ENCODE measurements around the gene RINL.
"Not testable (repeated sequence)": the region's sequence is repeated elsewhere in the genome, so short reads cannot be mapped to it uniquely, and the experiment has no call there.

Gene RINL

DNA sequence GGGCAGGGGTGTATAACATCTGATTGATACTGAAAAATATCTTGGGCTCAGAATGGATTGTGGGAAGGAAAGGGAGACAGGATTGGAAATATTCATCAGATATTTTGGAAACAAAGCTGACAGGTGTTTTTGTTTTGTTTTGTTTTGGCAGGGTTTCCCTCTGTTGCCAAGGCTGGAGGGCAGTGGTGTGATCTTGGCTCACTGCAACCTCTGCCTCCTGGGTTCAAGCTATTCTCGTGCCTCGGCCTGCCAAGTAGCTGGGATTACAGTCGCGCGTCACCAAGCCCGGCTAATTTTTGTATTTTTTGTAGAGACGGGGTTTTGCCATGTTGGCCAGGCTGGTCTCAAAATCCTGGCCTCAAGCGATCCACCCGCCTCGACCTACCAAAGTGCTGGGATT lies 4.7 kb downstream of the RINL start:
- not testable (repeated sequence) for DNase-seq

DNA sequence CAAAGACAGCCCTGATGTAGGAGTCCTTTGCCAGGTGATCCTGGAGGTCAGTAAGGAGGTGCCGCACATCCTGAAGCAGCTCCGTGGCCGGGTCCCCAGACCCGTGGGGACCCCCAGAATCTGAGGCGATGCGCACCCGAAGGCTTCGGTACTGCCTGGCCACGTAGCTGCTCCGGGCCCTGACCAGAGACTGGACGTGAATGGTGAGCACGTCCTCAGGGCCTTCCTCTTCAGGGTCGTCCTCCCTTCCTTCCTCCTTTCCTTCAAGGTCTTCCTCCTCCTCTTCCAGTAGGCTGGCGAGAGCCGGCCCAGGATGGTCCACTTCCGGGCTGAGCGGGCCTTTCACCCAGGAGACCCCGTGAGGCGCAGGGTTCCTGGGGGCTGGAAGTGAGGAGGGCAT lies 7.5 kb downstream of the RINL start:
- DNase-seq = no peak

DNA sequence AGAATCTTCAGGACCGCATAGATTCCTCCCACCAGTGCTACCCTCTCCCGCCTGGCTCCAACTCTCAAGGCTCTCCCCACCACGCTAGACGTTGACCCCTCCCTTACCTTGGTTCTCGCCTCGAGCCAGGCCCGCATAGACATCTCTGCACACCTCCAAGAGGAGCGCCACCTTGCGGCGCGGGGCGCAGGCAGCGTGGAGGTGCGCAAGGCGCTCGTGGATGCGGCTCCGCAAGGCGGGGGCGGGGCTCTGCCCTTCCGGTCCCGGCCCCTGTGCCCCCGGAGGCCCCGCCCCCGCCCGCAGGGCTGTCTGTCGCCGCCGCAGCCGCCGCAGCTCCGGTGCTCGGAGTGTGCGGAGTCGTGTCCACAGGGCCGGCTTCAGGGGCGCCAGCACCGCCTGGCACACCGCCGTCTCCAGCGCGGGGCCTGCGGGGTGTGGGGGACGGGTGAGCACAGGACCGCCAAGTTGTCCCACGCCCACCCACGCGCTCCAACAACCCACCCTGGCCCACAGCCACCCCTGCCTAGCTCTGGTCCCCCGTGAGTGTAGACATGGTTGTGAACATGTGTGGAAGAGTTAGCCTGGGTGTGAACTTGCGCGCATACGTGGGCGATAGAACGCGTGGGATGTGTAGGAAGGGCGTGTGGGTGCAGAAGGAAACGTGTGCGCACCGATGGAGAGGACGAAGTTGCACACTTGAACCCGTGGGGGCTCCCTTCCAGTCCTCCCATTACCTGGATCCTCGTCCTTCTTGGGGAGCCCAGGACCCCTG lies 8.1 kb downstream of the RINL start:
- peak; percentile 69 to 91 (median 76) for DNase-seq

DNA sequence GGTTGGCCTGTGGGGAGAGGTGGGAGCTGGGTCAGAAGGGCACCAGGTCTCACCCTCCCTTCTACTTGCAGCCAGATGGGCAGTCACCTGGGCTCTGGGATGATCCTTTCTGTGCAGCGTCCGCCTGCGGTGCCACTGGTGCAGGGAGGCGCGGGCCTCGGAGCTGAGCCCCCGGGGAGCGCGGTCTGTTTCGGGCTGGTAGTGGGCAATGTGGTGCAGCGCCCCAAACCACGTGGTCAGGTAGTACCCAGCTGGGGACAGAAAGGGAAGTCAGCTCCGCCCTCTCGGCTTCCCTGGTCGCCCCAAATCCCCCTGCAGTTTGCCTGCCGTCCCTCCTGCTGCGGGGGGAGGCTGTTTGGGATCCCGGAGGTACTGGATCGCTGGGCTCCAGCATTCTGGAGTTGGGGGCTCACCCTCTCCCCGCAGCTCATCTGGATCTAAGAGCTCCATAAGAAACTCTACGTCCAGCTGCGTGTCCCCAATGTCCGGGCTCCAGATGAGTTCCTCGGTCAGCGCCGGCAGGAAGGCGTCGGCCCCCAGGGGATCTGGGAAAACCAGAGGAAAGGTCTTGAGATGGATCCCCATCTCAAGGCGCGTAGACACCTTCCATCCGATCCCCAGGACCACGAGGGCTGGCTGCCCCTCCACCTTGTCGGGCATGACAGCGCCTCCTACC lies 8.8 kb downstream of the RINL start:
- peak; percentile 10 to 36 (median 27) for DNase-seq

DNA sequence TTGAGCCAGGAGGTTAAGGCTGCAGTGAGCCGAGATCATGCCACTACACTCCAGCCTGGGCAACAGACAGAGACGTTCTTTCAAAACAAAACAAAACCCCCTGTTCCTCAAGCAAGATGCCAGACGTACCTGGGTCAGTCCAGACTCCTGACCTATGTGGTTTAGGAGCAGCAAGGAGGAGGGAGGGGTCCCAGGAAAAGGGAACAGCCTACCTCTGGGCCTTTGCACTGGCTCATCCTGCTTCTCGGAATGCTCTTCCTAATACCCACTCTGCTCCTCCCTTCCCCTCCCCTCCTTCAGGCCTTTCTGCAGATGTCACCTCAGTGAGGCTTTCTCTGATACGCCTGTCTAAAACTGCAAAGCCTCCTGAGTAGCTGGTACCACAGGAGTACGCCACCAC lies 9.5 kb downstream of the RINL start:
- no peak for DNase-seq

DNA sequence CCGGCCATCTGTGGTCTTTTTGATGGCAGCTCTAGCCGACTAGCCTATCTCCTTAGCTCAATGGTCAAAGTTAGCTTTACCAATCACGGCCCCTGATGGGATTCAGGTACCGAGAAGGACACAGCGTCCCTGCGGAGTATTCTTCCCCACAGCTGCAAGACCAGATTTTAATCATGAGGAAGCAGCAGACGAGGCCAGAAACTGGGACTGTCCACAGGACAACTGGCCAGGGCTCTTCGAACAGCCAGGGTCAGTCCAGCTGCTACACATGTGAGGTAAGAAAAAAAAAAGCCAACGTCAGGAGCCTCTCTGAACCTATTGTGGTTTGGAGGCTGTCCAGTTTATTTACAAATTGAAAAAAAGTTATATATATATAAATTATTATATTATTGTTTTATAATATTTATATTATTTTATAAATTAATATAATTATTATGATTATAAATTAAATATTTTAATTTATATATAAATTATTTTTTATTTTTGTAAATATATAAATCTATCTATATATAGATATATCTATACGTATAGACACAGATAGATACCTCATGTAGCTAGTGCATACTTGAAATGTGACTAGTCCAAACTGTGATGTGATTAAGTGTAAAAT lies 10.8 kb downstream of the RINL start:
- no peak for DNase-seq

DNA sequence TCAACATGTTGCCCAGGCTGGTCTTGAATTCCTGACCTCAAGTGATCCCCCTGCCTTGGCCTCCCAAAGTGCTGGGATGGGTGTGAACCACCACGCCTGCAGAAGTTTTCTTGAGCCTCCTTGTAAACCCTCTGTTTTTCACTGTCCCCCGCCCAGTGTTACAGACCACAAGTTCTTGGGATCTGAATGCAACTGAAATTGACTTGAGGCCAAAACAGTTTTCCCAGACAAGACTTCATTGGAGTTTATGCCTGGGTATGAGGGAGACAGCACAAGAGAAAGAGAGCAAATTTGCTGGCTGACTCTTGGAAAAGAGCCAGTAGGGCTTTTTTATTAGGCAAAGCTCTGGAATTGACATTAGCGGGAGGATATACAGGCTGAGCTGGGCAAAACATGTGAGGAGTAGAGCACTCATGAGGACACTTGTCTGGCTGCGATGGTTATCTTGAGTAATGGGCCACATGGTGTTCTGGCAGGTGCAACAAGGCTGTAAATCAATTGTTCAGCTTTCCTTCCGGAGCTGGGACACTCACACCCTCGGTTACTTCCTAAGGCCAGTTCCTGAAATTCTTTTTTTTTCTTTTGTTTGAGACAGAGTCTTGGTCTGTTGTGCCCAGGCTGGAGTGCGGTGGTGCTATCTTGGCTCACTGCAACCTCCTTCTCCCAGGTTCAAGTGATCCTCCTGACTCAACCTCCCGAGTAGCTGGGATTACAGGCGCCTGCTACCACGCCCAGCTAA lies 15.6 kb downstream of the RINL start:
- DNase-seq = peak in 2 of 3 donors; percentile 12 to 37

DNA sequence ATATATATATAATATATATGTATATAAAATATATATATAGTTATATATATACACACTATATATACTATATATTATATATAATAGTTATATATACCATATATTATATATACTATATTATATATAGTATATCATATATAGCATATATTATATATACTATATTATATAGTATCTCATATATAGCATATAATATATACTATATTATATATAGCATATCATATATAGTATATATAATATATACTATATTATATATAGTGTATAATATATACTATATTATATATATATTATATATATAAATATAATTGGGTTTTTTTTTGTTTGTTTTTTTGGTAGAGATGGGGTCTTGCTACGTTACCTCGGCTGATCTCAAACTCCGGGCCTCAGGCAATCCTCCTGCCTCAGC lies 16.7 kb downstream of the RINL start:
- no peak for DNase-seq

DNA sequence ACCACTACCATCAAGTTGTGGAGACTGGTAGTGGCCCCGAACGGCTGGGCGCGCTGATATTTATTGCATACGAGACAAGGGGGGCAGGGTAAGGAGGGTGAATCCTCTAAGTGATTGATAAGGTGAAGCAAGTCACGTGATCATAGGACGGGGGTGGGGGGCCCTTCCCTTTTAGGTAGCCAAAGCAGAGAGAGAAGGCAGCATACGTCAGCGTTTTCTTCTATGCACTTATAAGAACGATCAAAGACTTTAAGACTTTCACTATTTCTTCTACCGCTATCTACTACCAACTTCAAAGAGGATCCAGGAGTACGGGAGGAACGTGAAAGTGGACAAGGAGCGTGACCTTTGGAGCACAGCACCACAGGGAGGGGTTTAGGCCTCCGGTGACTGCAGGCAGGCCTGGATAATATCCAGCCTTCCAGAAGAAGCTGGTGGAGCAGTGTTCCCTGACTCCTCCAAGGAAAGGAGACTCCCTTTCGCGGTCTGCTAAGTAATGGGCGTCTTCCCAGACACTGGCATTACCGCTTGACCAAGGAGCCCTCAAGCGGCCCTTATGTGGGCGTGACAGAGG lies 18.4 kb downstream of the RINL start:
- not testable (repeated sequence) for DNase-seq

DNA sequence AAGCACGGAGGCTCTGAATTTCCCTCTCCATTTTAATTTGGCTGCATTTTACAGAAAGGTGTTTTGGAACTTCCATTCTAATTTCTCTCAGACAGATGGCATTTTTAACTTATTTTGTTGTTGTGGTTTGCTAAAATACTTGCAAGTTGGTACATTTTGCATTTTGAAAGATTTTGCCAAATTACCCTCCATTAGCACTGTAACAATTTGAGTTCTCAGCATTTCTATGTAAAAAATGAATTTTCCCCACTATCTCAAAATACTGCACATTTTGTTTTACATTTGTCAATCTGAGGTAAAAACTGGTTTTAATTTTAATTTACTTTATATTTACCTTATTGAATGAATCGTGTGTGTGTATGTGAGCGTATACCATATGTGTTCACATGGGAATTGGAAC lies 21.3 kb downstream of the RINL start:
- DNase-seq = no peak

DNA sequence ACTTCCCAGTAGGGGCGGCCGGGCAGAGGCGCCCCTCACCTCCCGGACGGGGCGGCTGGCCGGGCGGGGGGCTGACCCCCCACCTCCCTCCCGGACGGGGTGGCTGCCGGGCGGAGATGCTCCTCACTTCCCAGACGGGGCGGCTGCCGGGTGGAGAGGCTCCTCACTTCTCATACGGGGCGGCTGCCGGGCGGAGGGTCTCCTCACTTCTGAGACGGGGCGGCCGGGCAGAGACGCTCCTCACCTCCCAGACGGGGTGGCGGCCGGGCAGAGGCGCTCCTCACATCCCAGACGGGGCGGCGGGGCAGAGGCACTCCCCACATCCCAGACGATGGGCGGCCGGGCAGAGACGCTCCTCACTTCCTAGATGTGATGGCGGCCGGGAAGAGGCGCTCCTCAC lies 22.3 kb downstream of the RINL start:
- not testable (repeated sequence) for DNase-seq

DNA sequence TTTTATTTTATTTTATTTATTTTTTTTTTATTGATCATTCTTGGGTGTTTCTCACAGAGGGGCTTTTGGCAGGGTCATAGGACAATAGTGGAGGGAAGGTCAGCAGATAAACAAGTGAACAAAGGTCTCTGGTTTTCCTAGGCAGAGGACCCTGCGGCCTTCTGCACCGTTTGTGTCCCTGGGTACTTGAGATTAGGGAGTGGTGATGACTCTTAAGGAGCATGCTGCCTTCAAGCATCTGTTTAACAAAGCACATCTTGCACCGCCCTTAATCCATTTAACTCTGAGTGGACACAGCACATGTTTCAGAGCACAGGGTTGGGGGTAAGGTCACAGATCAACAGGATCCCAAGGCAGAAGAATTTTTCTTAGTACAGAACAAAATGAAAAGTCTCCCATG lies 23.1 kb downstream of the RINL start:
- not testable (repeated sequence) for DNase-seq

DNA sequence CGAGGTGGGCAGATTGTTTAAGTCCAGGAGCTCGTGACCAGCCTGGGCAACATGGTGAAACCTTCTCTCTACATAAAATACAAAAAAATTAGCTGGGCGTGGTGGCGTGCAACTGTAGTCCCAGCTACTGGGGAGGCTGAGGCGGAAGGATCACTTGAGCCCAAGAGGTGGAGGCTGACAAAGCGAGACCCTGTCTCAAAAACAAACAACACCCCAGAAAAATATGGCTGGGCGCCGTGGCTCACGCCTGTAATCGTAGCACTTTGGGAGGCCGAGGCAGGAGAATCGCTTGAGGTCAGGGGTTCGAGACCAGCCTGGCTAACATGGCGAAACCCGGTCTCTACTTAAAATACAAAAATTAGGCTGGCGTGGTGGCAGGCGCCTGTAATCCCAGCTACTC lies 24.9 kb downstream of the RINL start:
- DNase-seq = no peak

DNA sequence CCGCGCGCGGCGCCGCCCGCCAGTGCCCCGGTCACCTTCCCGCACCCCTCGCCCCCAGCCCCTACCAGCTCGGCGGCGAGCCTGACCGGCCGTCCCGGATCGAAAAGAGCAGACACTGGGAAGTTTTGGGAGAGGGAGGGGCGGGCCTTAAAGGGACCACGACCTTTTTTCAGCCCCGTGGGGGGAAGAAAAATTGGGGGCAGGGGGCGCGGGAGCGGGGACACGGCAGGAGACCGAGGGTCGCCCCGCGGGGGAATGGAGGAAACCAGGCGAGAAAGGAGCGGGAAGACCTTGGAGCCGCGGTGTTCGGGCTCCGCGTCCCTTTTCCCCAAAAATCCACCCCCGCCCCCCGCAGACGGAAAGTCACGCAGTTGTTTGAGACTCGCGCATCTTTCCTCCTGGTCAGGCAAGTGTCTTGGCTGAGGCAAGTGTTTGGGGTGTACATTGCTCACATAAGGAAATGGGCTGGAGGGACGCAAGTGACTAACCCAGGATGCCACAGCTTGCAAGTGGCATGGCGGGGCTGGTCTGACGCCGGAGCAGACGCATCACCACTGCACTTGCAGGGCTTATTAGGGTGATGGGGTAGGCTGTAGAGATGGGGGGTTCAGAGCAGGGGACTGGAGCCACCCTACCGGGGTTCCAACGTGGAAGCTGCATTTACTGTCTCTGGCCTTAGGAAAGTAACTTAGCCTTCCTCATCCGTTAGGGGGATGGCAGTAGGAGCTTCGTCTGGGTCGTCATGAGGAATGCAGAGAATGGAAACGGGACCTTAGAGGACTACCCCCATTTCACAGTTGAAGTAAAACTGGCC lies 25.6 kb downstream of the RINL start:
- peak; percentile 82 to 90 (median 90) for DNase-seq

DNA sequence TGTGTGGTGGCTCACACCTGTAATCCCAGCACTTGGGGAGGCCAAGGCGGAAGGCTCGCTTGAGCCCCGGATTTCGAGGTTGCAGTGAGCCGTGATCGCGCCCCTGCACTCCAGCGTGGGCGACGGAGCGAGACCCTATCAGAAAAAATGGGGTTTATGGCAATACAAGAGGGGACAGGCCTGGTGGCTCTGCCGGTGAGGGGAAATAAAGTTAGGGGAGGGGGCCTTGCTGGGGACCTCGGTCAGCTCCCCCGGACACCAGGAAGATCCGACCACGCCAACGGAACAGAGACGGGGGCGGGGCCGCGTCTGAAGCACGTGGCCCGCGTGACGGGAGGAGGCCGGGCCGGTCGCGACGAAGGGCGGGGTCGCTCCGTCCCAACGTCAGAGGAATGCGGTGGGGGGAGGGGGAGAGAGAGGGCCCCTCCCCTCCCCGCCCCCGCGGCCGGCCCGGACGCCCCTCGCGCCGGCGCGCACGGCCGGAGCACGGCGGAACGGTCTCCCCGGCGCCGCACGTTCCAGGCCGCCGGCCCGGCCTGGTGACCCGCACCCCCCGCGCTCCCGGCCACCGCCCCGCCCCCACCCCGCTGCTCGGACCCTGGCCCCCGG lies 26.3 kb downstream of the RINL start:
- peak; percentile 95 to 100 (median 98) for DNase-seq

DNA sequence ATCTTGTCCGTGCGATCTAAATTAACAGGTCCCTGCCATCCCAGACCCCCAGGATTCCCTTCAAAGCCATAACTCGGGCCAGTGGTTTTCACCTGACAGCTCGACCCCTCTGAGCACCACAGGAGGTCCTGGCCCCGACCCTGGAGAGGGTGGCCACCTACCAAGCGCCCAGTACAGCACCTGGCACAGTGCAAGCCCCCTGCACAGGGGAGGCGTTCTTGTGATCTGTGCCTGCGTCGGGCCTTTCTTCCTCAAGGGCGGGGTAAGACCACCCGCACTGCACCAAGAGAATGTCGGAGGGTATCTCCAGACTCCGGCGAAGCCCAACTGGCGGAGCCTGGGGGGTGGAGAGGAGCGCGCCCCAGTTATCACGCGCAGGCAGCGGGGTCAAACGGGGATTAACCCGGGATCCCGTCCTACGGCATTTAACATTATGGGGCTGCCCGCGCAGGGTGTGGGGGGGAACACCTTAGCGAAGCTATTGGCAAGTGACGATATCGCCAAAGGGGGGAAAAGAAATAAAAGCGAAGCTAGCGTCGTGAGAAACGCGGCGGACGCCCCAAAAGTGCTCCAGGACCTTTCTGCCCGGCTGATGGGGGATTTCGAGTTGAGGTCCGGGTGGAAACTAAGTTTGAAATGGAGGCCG lies 27.0 kb downstream of the RINL start:
- peak; percentile 13 to 38 (median 27) for DNase-seq

DNA sequence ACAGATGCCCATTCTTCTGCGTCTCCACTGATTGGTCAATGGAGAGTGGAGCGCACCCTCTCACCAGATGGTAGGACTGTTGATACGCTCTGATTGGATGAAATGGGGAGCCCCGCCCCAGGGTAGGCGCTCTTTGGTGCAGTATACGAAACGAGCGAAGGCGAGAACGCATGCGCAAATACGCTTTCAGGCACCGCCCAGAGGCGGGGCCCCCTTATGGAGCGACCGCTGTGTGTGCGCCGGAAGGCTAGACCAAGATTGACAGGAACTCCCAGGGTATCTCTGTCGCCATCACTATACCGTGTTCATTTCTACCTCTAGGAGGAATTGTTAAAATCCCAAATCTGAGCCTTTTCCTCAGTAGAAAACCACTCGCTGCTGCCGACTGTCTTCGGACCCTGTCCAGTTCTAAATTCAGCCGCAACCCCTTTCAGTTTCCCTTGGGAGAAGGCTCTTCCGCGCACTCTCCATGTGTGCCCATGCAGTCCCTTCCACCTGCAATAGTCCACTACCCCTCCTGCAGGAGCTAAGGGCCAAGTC lies 27.6 kb downstream of the RINL start:
- DNase-seq = peak in 2 of 3 donors; percentile 99 to 100

DNA sequence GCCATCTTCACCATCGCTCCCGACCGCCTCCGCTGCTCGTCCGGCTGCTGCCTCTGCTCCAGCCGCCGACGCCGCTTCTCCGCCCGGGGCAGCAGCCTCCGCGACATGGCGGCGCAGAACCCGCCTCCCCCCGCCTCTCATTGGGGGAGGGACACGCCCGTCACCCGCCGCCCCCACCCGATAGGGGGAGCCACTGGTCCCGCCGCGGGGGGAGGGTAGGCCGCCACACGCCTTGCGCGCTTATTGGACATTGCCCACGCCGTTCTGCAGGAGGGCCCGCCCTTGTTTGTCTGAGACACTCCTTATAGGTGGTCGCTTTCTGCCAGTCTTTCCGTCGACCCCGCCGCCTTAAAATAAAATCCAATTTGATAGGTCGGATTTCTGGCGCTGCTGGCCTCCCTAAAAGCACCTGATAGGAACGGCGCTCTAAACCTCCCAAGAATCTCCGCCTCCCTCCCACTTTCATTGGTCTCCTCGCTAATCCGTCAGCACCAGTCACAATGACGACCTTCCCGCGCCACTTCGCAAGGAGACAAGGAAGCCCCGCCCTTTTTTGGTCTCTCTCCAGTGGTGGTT lies 28.1 kb downstream of the RINL start, which contains the start of gene HNRNPL:
HNRNPL (minus strand) TSS at position 127 of the 576 bp plus-strand sequence; CDS start at position 107, 20 bp downstream.
- DNase-seq = peak in 2 of 3 donors; percentile 99 to 100

DNA sequence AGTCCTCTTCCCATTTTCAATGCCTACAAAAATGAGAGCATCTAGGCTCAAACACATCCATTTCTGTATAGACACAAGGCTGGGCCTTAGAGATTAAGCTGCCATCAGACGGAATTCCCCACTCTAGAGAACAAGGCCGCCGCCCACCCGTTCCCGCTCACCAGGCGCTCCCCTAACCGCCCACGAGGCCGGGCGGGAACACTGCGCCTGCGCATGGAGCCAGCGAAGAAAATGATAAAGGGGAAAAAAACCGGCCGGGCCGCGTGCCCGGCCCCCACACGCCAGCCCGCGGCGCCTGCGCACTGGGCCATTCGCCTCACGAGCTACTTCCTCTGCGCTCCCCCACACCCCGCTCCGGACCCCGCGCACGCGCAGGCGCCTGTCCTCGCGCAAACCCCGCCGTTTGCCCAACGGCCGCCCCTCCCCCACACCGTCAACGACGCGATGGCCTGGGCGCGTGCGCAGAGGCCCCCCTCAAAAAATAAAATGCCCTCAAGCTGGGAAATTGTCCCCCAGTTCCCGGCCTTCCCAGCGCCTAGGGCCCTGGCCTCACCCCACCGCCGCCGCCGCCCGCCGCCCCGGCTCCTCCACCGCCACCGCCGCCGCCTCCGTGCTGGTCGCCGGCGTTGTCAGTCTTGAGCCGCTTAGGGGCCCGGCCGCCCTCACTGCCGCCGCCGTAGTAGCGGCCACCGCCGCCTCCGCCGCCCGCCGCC lies 28.8 kb downstream of the RINL start:
- peak; percentile 100 for DNase-seq
